ENCODE data around the gene OTOGL.

The OTOGL gene

GRCh38 chr12:80291108-80291754, 191.9 kb downstream of the OTOGL start:
- TF ChIP-seq, protein P1, sequence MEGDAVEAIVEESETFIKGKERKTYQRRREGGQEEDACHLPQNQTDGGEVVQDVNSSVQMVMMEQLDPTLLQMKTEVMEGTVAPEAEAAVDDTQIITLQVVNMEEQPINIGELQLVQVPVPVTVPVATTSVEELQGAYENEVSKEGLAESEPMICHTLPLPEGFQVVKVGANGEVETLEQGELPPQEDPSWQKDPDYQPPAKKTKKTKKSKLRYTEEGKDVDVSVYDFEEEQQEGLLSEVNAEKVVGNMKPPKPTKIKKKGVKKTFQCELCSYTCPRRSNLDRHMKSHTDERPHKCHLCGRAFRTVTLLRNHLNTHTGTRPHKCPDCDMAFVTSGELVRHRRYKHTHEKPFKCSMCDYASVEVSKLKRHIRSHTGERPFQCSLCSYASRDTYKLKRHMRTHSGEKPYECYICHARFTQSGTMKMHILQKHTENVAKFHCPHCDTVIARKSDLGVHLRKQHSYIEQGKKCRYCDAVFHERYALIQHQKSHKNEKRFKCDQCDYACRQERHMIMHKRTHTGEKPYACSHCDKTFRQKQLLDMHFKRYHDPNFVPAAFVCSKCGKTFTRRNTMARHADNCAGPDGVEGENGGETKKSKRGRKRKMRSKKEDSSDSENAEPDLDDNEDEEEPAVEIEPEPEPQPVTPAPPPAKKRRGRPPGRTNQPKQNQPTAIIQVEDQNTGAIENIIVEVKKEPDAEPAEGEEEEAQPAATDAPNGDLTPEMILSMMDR (conservative IDR thresholded peaks at IDR 0.05; ENCODE audit: low read depth, low read length): no peak
- no peak overlapping the region for H3K27ac ChIP-seq

DNA sequence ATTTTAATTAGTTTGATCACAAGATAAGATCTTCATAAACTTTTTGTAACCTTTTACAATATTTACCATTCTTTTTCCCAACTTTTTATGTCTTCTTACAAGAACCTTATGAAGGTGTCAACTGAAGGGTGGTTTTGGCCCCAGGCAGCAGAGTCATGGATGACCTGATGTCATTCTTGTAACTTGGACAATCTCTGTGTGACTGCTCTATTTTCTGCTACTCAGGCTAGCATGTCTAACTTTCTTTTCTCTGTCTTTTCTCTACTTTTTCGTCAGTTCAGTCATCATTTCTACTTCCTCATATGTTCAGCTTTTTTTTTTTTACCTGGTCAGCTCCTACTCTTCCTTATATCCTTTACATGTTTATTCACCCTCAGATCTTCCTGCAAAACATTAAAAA, 194.0 kb downstream of the OTOGL start:
- Histone ChIP-seq H3K27ac (peak overlapping the region; percentile 30), H3K27me3 (ENCODE audit: insufficient read depth, low read depth) (no peaks in the 10 kb centered on the region), H3K79me2 (ENCODE audit: insufficient read depth, low read depth) (no peaks in the 10 kb centered on the region), H3K4me3 (IDR thresholded peaks at IDR 0.05; ENCODE audit: insufficient read depth, low read depth, low read length) (no peak overlapping the region), H3K4me2 (peak overlapping the region; percentile 53), H3K36me3 (ENCODE audit: insufficient read depth) (no peaks in the 10 kb centered on the region), H2AFZ (ENCODE audit: low read depth) (no peak overlapping the region), H4K20me1 (ENCODE audit: insufficient read depth) (no peaks in the 10 kb centered on the region), H3K9ac (peak overlapping the region; percentile 0; the same call in 1 of the 2 replicates), H3K4me1 (ENCODE audit: low read depth, poor library complexity, severe bottlenecking) (peaks cover 56% of the 10 kb centered on the region)
- TF ChIP-seq, protein P1 (conservative IDR thresholded peaks at IDR 0.05; ENCODE audit: low read depth, low read length): no peak

More at GRCh38 chr12:80291108-80291754, 191.9 kb downstream of the OTOGL start:
- H3K4me1 ChIP-seq (ENCODE audit: low read depth, poor library complexity, severe bottlenecking): peaks cover 48% of the 10 kb centered on the region
- no peaks in the 10 kb centered on the region for H4K20me1 ChIP-seq (ENCODE audit: insufficient read depth)
- H3K27me3 ChIP-seq (ENCODE audit: insufficient read depth, low read depth): no peaks in the 10 kb centered on the region
- no peak overlapping the region for H3K4me3 ChIP-seq (IDR thresholded peaks at IDR 0.05; ENCODE audit: insufficient read depth, low read depth, low read length)
- H3K36me3 ChIP-seq (ENCODE audit: insufficient read depth): no peaks in the 10 kb centered on the region
- H3K9ac ChIP-seq: no peak overlapping the region
- H2AFZ ChIP-seq (ENCODE audit: low read depth): no peak overlapping the region
- H3K4me2 ChIP-seq: no peak overlapping the region
- H3K79me2 ChIP-seq (ENCODE audit: insufficient read depth, low read depth): no peaks in the 10 kb centered on the region

DNA sequence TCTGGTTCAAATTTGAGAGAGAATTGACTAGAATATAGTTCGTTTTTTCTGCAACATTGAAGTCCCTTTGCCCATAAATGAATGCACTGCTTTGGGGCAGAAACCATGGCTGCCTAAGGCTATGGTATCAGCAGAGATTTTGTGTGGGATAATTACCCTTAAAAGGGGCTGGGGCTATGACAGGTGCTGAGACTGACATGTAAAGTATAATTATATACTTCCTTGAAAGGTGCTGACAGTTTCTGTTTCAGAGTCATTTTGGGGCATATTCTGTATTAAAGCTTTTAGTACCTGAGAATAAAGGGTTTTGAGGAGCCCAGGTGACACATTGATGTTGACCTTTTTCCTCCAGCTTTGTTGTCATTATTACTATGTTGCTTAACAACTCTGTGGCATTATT, 194.4 kb downstream of the OTOGL start:
- TF ChIP-seq, protein P1 (conservative IDR thresholded peaks at IDR 0.05; ENCODE audit: low read depth, low read length): no peak
- Histone ChIP-seq H3K27me3 (ENCODE audit: insufficient read depth, low read depth) (no peaks in the 10 kb centered on the region), H3K4me1 (ENCODE audit: low read depth, poor library complexity, severe bottlenecking) (peaks cover 60% of the 10 kb centered on the region), H3K4me2 (peak overlapping the region; percentile 53), H3K79me2 (ENCODE audit: insufficient read depth, low read depth) (no peaks in the 10 kb centered on the region), H3K36me3 (ENCODE audit: insufficient read depth) (no peaks in the 10 kb centered on the region), H3K27ac (peak overlapping the region; percentile 30), H3K4me3 (IDR thresholded peaks at IDR 0.05; ENCODE audit: insufficient read depth, low read depth, low read length) (no peak overlapping the region), H4K20me1 (ENCODE audit: insufficient read depth) (no peaks in the 10 kb centered on the region), H2AFZ (ENCODE audit: low read depth) (no peak overlapping the region), H3K9ac (peak overlapping the region; percentile 0; the same call in 1 of the 2 replicates)

DNA sequence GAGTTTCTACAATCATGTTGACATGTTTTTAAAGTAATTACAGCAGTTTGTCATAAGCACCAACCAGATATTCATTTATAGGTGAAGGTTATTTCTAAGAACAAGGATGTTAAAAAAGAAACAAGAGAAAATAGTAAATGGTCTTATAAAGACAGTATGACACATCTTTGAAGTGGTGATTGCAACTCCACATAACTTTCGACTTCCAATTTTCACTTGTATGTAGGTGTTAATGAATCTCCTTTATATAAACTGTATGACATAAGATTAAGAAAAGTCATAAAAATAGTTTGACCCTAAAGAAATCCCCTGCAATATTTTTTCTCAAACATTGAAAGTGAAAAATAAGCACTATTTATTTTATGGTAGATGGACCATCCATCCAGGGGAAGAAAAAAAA, 199.9 kb downstream of the OTOGL start:
- H2AFZ ChIP-seq (ENCODE audit: low read depth): no peak overlapping the region
- peak overlapping the region; percentile 95 for H3K4me2 ChIP-seq
- H3K27me3 ChIP-seq (ENCODE audit: insufficient read depth, low read depth): no peaks in the 10 kb centered on the region
- no peak overlapping the region for H3K9ac ChIP-seq
- TF ChIP-seq, protein P1 (conservative IDR thresholded peaks at IDR 0.05; ENCODE audit: low read depth, low read length): no peak
- H3K4me1 ChIP-seq (ENCODE audit: low read depth, poor library complexity, severe bottlenecking): peaks cover 52% of the 10 kb centered on the region
- no peak overlapping the region; the same call in 1 of the 2 replicates for H3K27ac ChIP-seq
- H3K79me2 ChIP-seq (ENCODE audit: insufficient read depth, low read depth): no peaks in the 10 kb centered on the region
- H4K20me1 ChIP-seq (ENCODE audit: insufficient read depth): no peaks in the 10 kb centered on the region
- H3K36me3 ChIP-seq (ENCODE audit: insufficient read depth): no peaks in the 10 kb centered on the region
- no peak overlapping the region for H3K4me3 ChIP-seq (IDR thresholded peaks at IDR 0.05; ENCODE audit: insufficient read depth, low read depth, low read length)

Measured in KMS-11 (cell line).